Ammon's horn (tissue), 1 donor: ENCODE results near the gene WDR88.
"Not testable (repeated sequence)": the region's sequence is repeated elsewhere in the genome, so short reads cannot be mapped to it uniquely, and the experiment has no call there.

ENCODE experiments used
- DNase-seq: peaks from one replicate; pipeline ENCODE4 v3.0.0-alpha.2; 2016; ENCODE audit warnings: low spot score

The WDR88 gene

DNA sequence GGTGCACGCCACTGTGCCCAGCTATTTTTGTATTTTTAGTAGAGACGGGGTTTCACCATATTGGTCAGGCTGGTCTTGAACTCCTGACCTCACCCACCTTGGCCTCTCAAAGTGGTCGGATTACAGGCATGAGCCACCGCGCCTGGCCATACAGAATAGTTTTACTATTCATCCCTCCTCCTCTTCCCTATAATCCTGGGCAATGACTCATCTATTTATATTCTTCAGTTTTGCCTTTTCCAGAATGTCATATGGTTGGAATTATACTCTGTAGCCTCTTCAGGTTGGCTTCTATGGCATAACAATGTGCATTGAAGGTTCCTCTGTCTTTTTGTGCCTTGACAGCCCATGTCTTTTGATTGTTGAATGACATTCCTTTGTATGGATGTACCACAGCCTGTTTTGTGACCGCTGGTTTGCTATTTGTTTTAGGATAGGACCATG lies 40.0 kb downstream of the WDR88 start:
- DNase-seq = no peak

DNA sequence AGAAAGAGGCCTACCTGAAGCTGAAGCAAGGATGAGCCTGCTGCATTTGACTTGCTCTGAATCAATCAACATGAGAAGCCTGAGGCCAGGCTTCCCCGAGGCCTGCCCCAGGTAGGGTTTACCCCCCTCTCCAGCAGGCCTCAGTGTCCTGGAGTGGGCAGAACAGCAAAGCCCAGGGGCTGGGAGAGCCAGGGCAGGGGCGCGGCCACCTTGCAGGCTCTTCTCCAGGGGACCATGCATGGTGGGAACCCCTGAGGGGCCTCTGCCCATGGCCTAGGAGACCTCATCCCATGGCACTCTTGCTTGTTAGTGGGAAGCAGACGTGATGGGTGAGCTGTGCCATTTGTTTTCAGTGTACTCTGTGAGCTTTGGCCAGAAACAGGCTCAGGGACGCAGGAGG lies 42.3 kb downstream of the WDR88 start:
- no peak for DNase-seq

DNA sequence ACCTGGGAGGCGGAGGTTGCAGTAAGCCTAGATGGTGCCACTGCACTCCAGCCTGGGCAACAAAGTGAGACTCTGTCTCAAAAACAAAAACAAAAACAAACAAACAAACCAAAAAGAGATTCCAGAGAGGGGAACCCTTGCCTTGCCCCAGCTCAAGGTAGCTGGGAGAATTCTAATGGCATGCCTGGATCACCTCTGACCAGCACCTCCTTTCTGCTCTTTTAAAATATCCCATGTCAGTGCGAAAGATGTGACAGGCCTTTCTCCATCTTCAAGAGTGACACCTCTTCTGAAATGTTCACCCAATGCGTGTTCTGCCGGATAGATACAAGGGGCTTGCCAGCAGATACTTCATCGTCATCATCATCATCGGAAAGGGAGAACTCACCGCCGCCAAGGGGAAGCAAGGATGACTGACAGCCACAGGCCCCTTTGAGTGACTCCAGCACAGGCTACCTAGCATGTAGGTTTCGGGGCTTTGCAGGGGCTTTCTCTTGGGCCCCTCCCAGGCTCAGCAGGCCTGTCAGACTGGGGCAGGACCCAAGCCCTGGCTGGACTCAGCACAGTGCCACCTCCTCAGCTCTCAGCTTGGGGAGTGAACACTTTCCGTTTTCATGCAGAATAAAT lies 43.4 kb downstream of the WDR88 start:
- no peak for DNase-seq

DNA sequence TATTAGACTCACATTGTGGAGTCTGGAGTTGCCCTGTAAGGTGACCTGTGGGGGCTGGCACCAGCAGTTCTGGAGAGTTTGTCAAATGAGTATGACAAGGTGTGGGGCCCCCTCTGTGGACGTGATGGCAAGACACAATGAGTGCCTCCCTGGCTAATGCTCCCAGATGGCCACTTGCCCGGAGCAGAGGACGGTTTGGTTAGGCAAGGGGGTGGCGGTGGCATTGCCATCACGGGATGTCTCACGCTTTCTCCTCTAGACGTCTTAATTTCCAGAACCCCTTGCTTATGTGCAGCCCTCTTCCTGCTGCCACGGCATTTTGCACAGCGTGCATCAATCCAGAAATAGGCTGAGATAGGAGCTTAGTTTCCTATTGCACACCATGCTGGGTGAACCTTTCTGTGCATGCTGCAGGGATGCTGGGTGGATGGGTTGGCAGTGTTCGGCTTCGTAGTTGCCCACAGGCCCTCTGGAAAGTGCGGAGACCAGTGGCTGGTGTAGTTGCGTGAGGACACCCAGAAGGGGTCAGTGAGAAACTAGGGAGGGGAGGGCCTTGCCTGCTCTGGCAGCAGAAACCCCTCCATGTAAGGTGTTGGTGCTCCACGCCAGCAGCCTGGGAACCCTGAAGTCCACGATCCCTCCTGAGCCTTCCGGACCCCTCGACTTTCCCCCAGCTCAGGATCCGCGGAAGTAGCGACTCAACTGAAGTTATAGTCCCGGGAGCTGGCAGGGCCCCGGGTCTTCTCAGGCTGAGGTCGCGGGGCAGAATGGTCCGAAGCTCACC lies 44.2 kb downstream of the WDR88 start:
- no peak for DNase-seq

DNA sequence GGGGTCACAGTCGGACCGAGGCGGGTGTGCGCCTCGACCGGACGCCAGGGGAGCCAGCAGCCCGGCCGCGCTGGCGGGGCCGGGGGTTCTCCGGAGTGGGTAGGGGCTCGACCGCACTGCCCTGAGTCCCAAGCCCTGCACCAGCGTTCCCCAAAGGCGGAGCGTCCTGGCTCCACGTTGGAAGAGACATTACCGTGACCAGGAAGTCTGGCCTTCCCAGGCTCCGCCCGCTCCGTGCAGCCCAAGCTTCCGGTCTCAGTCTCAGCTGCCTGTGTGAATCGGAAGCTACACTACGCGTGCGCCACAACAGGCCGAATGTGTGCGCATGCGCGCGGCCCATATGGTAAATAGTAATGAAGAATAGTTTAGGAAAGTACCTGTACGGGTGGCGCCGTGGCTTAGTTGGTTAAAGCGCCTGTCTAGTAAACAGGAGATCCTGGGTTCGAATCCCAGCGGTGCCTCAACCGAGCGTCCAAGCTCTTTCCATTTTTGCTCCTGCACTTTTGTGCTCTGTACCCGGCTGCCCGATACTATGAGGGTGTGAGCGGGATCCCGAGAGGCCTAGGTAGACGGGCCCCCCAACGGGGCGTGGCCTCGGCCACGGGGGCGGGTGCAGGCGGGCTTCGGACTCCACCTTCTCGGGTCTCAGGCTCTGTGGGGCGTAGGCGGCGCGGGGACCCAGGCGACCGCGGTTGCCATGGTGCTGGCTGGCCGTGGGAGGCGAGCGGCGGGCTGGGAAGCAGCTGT lies 44.9 kb downstream of the WDR88 start:
- peak; percentile 97 for DNase-seq

DNA sequence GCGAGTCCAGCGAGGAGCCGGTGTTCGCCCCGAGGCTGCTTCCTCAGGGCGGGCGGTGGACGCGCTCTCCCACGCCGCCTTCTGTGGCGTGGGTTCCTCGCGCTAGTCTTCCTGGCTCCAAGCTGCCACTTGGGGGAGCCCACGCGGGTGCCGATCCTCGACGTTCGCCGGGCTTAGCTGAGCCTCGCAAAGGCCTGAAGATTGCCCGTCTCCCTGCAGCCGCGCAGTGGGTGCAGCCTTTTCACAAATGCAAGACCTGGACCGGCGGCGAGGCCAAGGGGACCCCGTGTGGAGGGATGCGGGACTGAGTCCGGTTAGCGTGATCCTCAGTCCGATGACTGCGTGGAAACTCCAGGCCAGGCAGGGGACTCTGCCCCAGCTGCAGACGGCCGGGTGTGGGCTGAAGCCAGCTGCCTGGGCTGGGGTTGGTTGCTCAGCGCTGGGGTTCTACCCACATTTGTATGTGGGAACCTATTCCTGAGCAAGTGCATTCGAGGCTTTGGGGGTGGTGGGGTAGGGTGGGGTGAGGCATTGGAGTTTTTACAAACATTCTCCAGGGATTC lies 45.6 kb downstream of the WDR88 start:
- no peak for DNase-seq

DNA sequence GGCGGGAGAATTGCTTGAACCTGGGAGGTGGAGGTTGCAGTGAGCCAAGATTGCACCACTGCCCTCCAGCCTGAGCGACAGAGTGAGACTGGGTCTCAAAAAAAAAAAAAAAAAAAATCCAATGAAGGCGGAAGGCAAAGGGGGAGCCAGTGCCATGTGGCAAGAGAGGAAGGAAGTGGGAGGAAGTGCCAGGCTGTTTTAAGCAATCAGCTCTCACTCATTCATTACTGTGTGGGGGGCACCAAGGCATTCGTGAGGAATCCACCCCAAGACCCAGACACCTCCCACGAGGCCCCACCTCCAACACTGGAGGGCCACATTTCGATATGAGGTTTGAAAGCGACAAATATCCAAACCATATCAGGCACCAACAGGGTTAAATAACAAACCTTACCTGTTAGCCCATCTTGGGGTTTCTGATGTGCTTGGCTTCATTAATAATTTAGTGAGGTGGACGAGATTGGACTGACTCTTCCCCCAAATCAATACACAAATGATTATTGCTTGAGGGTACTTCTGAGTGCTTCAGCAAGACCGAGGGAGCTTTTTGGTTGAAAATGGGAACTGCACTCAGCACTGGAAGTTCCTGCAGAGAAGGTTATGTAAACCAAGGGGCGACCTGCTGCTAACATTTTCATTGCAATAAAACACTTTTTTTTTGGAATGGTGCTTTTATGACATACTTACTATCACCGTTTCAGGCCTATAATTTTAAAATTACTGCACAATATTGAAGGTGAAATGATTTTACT lies 54.7 kb downstream of the WDR88 start:
- peak; percentile 47 for DNase-seq

DNA sequence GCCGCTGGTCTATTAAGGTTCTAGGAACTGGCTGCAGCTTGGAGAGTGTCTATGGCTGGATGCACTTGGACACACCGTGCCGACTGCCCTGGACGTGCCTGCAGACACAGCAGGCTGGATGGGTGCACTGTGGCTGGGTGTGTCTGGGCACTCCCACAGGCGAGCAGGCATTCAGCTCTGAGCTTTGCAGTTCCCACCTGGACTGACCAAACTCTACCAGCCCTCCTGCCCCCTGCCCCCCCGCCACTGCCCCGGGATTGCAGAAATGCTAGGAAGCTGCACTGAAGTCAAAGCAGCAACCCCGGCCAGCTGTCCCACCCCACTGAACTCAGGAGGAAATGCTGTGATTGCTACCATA lies 55.2 kb downstream of the WDR88 start:
- DNase-seq = no peak

DNA sequence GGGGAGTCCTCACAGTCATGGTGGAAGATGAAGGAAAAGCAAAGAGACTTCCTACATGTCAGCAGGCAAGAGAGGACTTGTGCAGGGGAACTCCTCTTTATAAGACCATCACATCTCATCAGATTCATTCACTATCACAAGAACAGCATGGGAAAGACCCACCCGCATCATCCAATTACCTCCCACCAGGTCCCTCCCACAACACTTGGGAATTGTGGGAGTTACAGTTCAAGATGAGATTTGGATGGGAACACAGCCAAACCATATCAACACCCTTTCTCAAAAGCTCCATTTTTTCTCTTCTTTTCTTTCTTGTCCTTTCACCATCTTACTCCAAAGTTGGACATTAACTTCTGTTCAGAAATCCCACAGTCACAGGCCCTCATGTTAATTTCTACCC lies 57.5 kb downstream of the WDR88 start:
- DNase-seq = no peak

DNA sequence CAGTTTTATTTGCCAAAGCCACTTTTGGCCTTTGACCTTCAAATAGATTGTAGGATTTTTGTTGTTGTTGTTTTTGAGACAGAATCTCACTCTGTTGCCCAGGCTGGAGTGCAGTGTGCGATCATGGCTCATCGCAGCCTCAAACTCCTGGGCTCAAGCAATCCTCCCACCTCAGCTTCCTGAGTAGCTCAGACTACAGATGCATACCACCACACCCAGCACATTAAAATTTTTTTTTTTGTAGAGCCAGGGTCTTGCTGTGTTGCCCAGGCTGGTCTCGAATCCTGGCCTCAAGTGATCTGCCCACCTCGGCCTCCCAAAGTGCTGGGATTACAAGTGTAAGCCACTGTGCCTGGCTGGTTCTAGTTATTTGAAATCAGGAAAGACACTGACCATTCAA lies 59.2 kb downstream of the WDR88 start:
- not testable (repeated sequence) for DNase-seq

DNA sequence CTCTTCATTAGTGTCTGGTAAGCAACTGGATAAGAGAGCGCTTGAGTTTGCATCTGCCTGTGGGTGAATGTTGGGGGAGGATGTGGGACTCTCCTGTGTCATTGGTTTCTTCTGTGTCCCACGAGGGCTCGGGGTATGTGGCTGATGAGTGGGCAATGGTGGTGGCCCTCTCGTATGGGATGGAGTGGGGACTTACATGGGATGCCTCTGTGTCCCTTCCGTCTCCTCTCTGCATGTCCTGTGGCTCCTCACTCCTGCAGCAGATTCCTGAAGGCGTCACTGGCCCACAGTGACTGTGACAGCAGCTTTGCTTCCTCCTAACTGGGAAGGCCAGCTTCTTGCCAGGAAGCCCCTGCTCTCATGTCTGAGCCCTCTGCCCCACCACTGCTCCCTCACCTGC lies 59.6 kb downstream of the WDR88 start:
- no peak for DNase-seq

DNA sequence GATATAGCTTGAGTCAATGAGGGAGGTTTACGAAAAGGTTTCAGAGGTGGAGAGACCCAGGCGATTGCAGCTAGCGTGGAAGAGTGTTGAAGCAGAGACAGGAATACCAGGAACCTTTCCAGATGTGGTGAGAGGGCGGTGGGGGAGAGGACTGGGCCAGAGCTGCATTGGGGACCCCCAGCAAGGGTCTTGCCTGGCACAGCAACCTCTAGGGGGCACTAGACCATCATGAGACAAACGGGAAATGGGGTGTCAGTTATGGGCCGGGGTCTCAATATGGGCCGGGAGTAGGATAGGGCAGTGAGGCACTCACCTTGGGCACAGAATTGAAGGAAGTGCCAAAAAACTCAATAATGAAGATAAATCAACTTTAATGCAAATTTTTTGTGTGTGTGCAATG lies 60.1 kb downstream of the WDR88 start:
- no peak for DNase-seq

DNA sequence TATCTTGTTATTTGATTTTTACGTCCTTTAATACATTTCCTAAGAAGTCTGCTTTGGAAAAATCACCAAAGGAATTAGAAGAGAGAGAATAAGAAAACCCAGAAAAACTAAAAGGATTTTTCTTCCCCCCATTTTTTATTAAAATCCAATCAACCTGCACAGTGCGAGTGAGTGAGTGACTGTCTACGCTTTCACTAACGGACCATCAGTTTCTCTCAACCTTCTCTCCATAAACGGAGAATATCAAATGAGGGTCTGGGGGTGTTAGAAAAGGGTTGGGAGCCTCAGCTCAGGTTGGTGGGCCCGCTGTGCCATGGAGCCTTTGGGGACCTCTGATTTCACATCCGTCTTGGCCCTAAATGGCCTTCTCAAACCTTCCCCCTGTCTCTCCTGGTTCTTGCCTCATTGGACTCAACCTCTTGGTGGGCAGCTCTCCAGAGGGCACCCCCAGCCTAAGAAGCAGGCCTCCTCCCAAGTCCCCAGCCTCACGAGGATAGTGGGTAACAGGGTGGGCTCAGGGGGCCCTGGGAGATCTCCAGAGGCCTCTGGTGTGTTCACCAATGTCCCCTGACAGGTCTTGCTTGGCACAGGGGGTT lies 61.5 kb downstream of the WDR88 start:
- no peak for DNase-seq

DNA sequence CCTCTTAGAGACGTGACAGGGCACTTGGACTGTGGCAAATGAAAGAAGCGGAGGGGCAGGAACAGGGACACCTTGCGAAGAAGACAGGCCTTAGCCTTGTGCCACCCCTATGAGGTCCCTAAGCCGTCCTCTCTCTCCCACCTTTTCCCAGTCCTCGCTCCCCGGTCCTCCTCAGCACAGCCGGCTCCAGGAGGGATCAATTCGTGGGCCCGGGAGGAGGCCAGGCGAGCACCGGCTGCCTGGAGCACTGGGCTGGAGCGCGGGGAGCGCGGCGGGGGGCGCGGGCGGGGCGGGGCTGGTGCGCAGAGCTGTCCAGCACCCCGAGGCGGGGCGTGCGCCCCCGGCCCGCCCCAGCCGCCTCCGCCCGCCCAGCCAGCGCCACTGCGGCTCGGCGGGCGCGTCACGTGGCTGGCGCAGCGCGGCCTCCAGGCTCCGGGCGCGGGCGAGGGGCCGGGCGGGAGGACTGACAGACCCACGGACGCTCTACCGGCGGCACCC lies 62.0 kb downstream of the WDR88 start, which contains the start of gene LRP3:
Gene LRP3 (plus strand): TSS at position 466 of the 498 bp plus-strand sequence. CDS start 456 bp downstream, outside the sequence.
- peak; percentile 67 for DNase-seq

DNA sequence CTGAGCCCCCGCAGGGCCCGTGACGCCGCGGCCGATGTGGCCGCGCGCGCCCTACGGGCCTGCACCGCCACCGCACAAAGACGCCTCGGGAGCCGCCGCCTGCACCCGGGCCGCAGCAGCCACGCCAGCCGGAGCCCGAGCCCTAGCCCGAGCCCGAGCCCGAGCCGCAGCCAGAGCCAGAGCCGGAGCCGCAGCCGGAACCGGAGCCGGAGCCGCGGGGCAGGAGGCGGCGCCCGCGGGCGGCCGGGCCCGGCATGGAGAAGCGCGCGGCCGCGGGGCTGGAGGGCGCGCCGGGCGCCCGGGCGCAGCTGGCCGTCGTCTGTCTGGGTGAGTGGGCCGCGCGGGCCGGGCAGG lies 62.6 kb downstream of the WDR88 start:
- DNase-seq = no peak

DNA sequence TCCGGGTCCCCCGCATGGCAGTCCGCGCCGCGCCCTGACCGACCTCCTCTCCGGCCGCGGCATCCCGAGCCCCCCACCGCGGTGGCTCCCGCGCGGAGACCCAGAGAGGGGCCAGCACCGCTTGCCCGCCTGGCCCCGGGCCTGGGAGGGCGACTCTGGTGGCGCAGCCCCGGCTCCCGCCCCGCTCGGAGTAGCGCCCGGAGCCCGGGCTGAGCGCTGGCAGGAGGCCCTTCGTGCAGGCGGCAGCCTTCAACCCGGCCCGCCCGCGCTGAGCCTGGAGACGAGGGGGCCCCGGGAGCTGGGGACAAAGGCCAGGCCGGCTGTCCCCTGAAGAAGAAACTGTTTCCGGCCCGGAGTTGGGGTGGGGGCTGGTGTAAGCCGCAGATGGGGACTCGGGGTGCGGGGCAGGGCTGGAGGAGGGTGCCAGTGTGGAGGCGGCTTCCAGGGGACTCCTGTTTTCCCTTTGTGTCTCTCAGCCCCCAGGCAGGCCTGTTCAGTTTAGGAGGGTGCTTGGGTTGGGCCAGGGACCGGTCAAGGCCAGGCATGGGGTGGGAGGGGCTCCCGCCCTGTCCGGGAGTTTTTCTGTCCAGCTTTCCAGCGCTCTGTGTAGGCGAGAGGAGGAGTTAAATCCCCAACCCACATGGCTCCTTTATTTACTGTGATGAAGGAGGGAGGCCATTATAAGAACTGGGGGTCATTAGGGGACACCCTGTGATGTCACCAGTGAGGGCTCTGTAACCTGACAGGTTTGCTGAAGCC lies 63.2 kb downstream of the WDR88 start:
- no peak for DNase-seq

DNA sequence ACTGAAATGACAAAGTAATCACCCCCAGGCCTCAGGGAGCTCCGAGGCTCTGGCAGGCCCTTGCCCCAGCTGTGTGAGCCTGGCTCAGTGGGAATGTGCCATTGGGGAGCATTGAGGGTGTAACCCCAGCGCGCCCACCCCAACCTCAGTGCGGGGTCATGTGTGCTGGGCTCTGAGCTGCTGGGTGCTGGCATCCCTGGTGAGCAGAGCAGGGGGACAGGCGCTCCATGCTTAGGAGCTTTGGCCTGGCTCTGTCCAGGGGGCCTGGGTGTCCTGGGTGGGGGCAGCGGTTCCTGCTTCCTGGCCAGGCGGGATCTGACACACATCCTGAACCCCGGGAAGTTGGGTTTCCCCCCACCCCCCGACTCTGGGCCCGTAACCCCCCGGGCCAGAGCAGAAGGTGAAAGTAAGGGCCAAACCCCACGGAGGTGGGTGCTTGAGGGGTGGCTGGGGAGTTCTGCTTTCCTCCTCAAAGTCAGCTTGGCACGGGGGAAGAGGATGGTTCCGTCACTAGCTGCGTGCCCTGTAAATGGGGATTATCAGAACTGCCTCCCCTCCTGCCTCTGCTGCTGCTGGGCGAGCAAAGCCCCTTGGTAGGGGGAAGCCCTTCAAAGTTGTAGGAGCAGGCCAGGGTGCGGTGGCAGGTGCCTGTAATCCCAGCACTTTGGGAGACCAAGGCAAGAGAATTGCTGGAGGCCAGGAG lies 63.9 kb downstream of the WDR88 start:
- no peak for DNase-seq

DNA sequence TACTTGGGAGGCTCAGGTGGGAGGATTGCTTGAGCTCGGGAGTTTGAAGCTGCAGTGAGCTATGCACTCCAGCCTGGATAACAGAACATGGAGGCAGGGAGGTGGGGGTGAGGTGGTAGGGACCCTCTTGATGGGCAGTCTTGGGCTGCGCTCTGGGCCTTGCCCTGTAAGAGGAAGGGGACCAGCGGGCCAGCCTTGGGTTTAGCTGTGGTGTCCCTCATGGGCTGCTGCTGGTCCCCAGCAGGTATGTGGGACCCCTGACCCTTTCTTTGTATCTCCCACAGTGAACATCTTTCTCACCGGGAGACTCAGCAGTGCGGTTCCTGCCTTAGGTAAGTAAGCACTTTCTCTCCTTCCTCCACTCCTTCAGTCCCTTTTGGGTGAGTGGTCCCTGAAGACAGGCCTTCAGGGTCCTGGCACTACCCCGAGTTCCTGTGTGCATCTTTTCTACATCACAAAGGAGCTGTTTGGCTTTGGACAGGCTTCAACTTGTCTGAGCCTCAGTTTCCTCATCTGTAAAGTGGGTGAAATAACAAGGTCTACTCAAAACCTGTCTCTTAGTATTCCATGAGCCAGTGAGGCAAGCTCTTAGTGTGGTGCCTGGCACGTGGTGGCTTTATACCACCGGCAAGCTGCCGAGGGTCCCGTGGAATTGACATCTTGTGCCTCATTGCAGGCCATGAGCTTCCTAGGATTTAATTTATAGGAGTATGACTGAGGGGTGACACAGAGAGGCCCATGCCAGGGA lies 64.7 kb downstream of the WDR88 start:
- DNase-seq = no peak

DNA sequence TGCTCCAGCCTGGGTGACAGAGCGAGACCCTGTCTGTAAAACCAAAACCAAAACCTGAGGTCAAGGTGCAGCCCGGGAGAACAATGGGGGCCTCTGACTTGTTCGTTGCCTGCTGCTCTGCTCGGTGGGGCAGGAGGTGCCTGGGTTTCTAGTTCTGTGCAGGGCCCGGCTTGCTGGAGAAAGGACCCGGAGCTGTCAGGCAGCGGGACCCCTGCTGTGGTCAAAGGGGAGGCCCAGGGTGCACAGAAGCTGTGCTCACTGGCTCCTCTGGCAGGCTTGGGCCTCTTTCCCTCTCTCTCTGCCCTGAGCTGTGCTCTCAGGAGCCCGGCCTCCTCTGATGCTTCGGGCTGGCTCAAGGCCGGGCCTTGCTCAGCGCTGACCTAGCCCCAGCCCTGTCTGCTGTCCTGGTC lies 65.7 kb downstream of the WDR88 start:
- DNase-seq = no peak
